GM19025 (cell line): Measurements from ENCODE around the gene CAMK2G.
A peak's percentile ranks its signal among the peaks of the same experiment; 100 is the strongest.
"Not testable (repeated sequence)": the region's sequence is repeated elsewhere in the genome, so short reads cannot be mapped to it uniquely, and the experiment has no call there.

Experiments used
- ATAC-seq: cut with Tn5 transposase; IDR thresholded peaks from one replicate; pipeline ENCODE4 v1.9.1; 2021; ENCODE audit warnings: mild to moderate bottlenecking, low read depth, moderate library complexity; ENCODE audit not compliant: unreplicated experiment

CAMK2G gene

GRCh38 chr10:73798927-73799560 is 75.3 kb downstream of the CAMK2G start:
- ATAC-seq, result no peak

GRCh38 chr10:73798087-73798486 is 76.3 kb downstream of the CAMK2G start:
- ATAC-seq, result no peak

GRCh38 chr10:73797324-73798025 is 76.9 kb downstream of the CAMK2G start:
- ATAC-seq, result no peak

- ATAC-seq, result no peak
Observed at GRCh38 chr10:73796766-73797165, 77.6 kb downstream of the CAMK2G start.

- ATAC-seq, result not testable (repeated sequence)
Observed at GRCh38 chr10:73796035-73796434, 78.3 kb downstream of the CAMK2G start.

GRCh38 chr10:73795491-73795890 is 78.9 kb downstream of the CAMK2G start:
- ATAC-seq, result not testable (repeated sequence)

GRCh38 chr10:73793456-73793855 is 80.9 kb downstream of the CAMK2G start:
- ATAC-seq, result no peak

GRCh38 chr10:73791871-73792400 is 82.4 kb downstream of the CAMK2G start:
- no peak for ATAC-seq

GRCh38 chr10:73790886-73791625 is 83.3 kb downstream of the CAMK2G start:
- ATAC-seq, result no peak

GRCh38 chr10:73789659-73790055 is 84.7 kb downstream of the CAMK2G start:
- no peak for ATAC-seq

- ATAC-seq, result no peak
Observed at GRCh38 chr10:73788864-73789658, 85.3 kb downstream of the CAMK2G start.

GRCh38 chr10:73787031-73787800 is 87.1 kb downstream of the CAMK2G start:
- ATAC-seq, result not testable (repeated sequence)

- ATAC-seq, result no peak
Observed at GRCh38 chr10:73786512-73786885, 87.9 kb downstream of the CAMK2G start.

- ATAC-seq, result peak; percentile 21
Observed at GRCh38 chr10:73785721-73786511, 88.4 kb downstream of the CAMK2G start.

GRCh38 chr10:73785211-73785720 is 89.1 kb downstream of the CAMK2G start, which contains the start of gene ZSWIM8:
Gene ZSWIM8 (plus strand): TSS chr10:73785606. CDS start chr10:73785879, 273 bp downstream.
- ATAC-seq, result peak; percentile 65

- no peak for ATAC-seq
Observed at GRCh38 chr10:73782749-73783085, 91.6 kb downstream of the CAMK2G start.

GRCh38 chr10:73781879-73782748 is 92.2 kb downstream of the CAMK2G start, which contains the start of gene CHCHD1:
Gene CHCHD1 (plus strand): TSS chr10:73782048. CDS start chr10:73782076, 28 bp downstream.
- peak; percentile 62 for ATAC-seq

GRCh38 chr10:73781548-73781878 is 92.8 kb downstream of the CAMK2G start:
- no peak for ATAC-seq
